ENCODE measurements around the gene WSB2.

The WSB2 gene

GRCh38 chr12:118042091-118042490 lies 18.9 kb downstream of the WSB2 start:
- no peaks in the 10 kb centered on the region for H3K79me2 ChIP-seq (ENCODE audit: insufficient read depth, low read length)
- H3K27me3 ChIP-seq (ENCODE audit: insufficient read depth, low read length), result no peaks in the 10 kb centered on the region

GRCh38 chr12:118038137-118038536 lies 22.8 kb downstream of the WSB2 start:
- H3K79me2 ChIP-seq (ENCODE audit: insufficient read depth, low read length), result no peaks in the 10 kb centered on the region
- no peak overlapping the region for H3K9ac ChIP-seq (ENCODE audit: low read length)
- no peak overlapping the region for H3K4me3 ChIP-seq (ENCODE audit: low read depth, low read length, poor library complexity, severe bottlenecking)
- peaks cover 30% of the 10 kb centered on the region; the same call in 1 of the 2 replicates for H3K36me3 ChIP-seq (ENCODE audit: insufficient read depth, low read length)
- no peak for TF ChIP-seq EZH2 (IDR thresholded peaks at IDR 0.05; ENCODE audit: borderline replicate concordance, low read length)
- no peak for TF ChIP-seq CTCF (IDR thresholded peaks at IDR 0.05; ENCODE audit: low read length)
- H3F3A ChIP-seq (ENCODE audit: insufficient read depth, low read length), result no peaks in the 10 kb centered on the region
- H3K4me2 ChIP-seq (ENCODE audit: low read length), result no peak overlapping the region
- H3K4me1 ChIP-seq (ENCODE audit: insufficient read depth, low read length, severe bottlenecking), result no peaks in the 10 kb centered on the region
- no peak overlapping the region for H3K27ac ChIP-seq (ENCODE audit: low read depth, low read length, poor library complexity, severe bottlenecking)
- H2AFZ ChIP-seq (ENCODE audit: low read length), result no peak overlapping the region
- H3K9me3 ChIP-seq (ENCODE audit: low read length), result no peaks in the 10 kb centered on the region
- no peaks in the 10 kb centered on the region for H3K27me3 ChIP-seq (ENCODE audit: insufficient read depth, low read length)
- H4K20me1 ChIP-seq (ENCODE audit: insufficient read depth, low read length), result no peaks in the 10 kb centered on the region
- H3K9me2 ChIP-seq (ENCODE audit: low read depth, low read length), result no peaks in the 10 kb centered on the region

More at GRCh38 chr12:118042091-118042490, 18.9 kb downstream of the WSB2 start:
- Histone ChIP-seq H3F3A (ENCODE audit: insufficient read depth, low read length) (no peaks in the 10 kb centered on the region), H3K9ac (ENCODE audit: low read length) (no peak overlapping the region), H4K20me1 (ENCODE audit: insufficient read depth, low read length) (no peaks in the 10 kb centered on the region), H3K36me3 (ENCODE audit: insufficient read depth, low read length) (no peaks in the 10 kb centered on the region), H2AFZ (ENCODE audit: low read length) (no peak overlapping the region), H3K27ac (ENCODE audit: low read depth, low read length, poor library complexity, severe bottlenecking) (no peak overlapping the region), H3K4me1 (ENCODE audit: insufficient read depth, low read length, severe bottlenecking) (no peaks in the 10 kb centered on the region), H3K4me2 (ENCODE audit: low read length) (no peak overlapping the region), H3K9me2 (ENCODE audit: low read depth, low read length) (no peaks in the 10 kb centered on the region), H3K9me3 (ENCODE audit: low read length) (no peaks in the 10 kb centered on the region), H3K4me3 (ENCODE audit: low read depth, low read length, poor library complexity, severe bottlenecking) (no peak overlapping the region)
- no peak for TF ChIP-seq EZH2 (IDR thresholded peaks at IDR 0.05; ENCODE audit: borderline replicate concordance, low read length)
- TF ChIP-seq CTCF (IDR thresholded peaks at IDR 0.05; ENCODE audit: low read length), result no peak

- H2AFZ ChIP-seq (ENCODE audit: low read length), result no peak overlapping the region
- no peak overlapping the region for H3K4me3 ChIP-seq (ENCODE audit: low read depth, low read length, poor library complexity, severe bottlenecking)
- no peaks in the 10 kb centered on the region for H4K20me1 ChIP-seq (ENCODE audit: insufficient read depth, low read length)
- H3K9ac ChIP-seq (ENCODE audit: low read length), result no peak overlapping the region
- no peaks in the 10 kb centered on the region for H3F3A ChIP-seq (ENCODE audit: insufficient read depth, low read length)
- peaks cover 41% of the 10 kb centered on the region; the same call in 1 of the 2 replicates for H3K36me3 ChIP-seq (ENCODE audit: insufficient read depth, low read length)
- TF ChIP-seq EZH2 (IDR thresholded peaks at IDR 0.05; ENCODE audit: borderline replicate concordance, low read length), result no peak
- no peak for TF ChIP-seq CTCF (IDR thresholded peaks at IDR 0.05; ENCODE audit: low read length)
- H3K79me2 ChIP-seq (ENCODE audit: insufficient read depth, low read length), result no peaks in the 10 kb centered on the region
- no peaks in the 10 kb centered on the region for H3K9me3 ChIP-seq (ENCODE audit: low read length)
- H3K4me1 ChIP-seq (ENCODE audit: insufficient read depth, low read length, severe bottlenecking), result no peaks in the 10 kb centered on the region
- H3K4me2 ChIP-seq (ENCODE audit: low read length), result no peak overlapping the region
- H3K27ac ChIP-seq (ENCODE audit: low read depth, low read length, poor library complexity, severe bottlenecking), result no peak overlapping the region
- no peaks in the 10 kb centered on the region for H3K9me2 ChIP-seq (ENCODE audit: low read depth, low read length)
- no peaks in the 10 kb centered on the region for H3K27me3 ChIP-seq (ENCODE audit: insufficient read depth, low read length)
Measured at GRCh38 chr12:118036672-118037411, 24.1 kb downstream of the WSB2 start.
